CD4-positive, alpha-beta memory T cell (primary cell): ENCODE data around the gene TBCD. TPM values are rescaled to one million over a fixed set of nuclear protein-coding genes. Genes with fewer than 3 reads are reported as not detected.

ENCODE experiments used
- CTCF ChIA-PET: fragments of 350-600 bp; sonication (Branson Sonifier 250); formaldehyde crosslinking; loops from one replicate; lab custom pipeline; 2021; ENCODE audit warnings: inconsistent platforms; ENCODE audit not compliant: partially characterized antibody; lab: Charles Lee
- POLR2A ChIA-PET: fragments of 350-600 bp; sonication (Branson Sonifier 250); formaldehyde crosslinking; loops from one replicate; lab custom pipeline; 2021; ENCODE audit not compliant: partially characterized antibody; lab: Charles Lee
- DNase-seq, 5 donors: peaks; one replicate each; pipeline versions ENCODE4 v3.0.0 to v3.0.0-alpha.2; 2020 to 2022; ENCODE audit warnings: mixed read lengths in 1 of 5
- H3K27ac ChIP-seq: one replicate; pipeline ENCODE4 v1.7.0; 2013; ENCODE audit warnings: low read depth, low read length
- H3K27me3 ChIP-seq: 2 replicates; pipeline ENCODE4 v1.7.0; 2013; ENCODE audit warnings: mild to moderate bottlenecking, low read length, moderate library complexity; ENCODE audit not compliant: insufficient read depth
- H3K36me3 ChIP-seq: 2 replicates; pipeline ENCODE4 v1.7.0; 2013; ENCODE audit warnings: mild to moderate bottlenecking, low read length, moderate library complexity; ENCODE audit not compliant: insufficient read depth
- H3K4me1 ChIP-seq: 2 replicates; pipeline ENCODE4 v1.7.0; 2013; ENCODE audit warnings: mild to moderate bottlenecking, low read length, moderate library complexity; ENCODE audit not compliant: insufficient read depth
- H3K4me3 ChIP-seq, 2 donors: one replicate each; pipeline ENCODE4 v1.7.0; 2013; ENCODE audit warnings: low read length in 2 of 2, mild to moderate bottlenecking in 1 of 2
- H3K9me3 ChIP-seq, 2 donors: one replicate each; pipeline ENCODE4 v1.7.0; 2013; ENCODE audit warnings: low read length in 2 of 2, control low read depth in 1 of 2; ENCODE audit not compliant: control insufficient read depth in 1 of 2
- H3K27ac Mint-ChIP-seq, 7 donors: one replicate each; pipeline ENCODE4 v1.8.0; 2020 to 2021; ENCODE audit warnings: mixed read lengths in 7 of 7, mild to moderate bottlenecking in 6 of 7, inconsistent platforms in 3 of 7, moderate library complexity in 3 of 7
- H3K27me3 Mint-ChIP-seq, 2 donors: one replicate each; pipeline ENCODE4 v1.8.0; 2020 to 2021; ENCODE audit warnings: mixed read lengths in 2 of 2
- H3K36me3 Mint-ChIP-seq, 2 donors: one replicate each; pipeline ENCODE4 v1.8.0; 2020 to 2021; ENCODE audit warnings: mixed read lengths in 2 of 2, inconsistent platforms in 1 of 2, mild to moderate bottlenecking in 1 of 2
- H3K4me1 Mint-ChIP-seq, 4 donors: one replicate each; pipeline ENCODE4 v1.8.0; 2020 to 2021; ENCODE audit warnings: mixed read lengths in 4 of 4, mild to moderate bottlenecking in 1 of 4
- H3K4me3 Mint-ChIP-seq, 8 donors: one replicate each; pipeline ENCODE4 v1.8.0; 2020 to 2021; ENCODE audit warnings: mixed read lengths in 8 of 8, mild to moderate bottlenecking in 7 of 8, moderate library complexity in 6 of 8, inconsistent platforms in 3 of 8
- H3K9me3 Mint-ChIP-seq, 8 donors: one replicate each; pipeline ENCODE4 v1.8.0; 2020 to 2021; ENCODE audit warnings: mixed read lengths in 8 of 8, mild to moderate bottlenecking in 5 of 8, inconsistent platforms in 3 of 8, moderate library complexity in 1 of 8
- intact Hi-C: fragments of 100-400 bp; cut with micrococcal nuclease; formaldehyde crosslinking; loops from one replicate; pipeline ENCODE4 v1.15.1; 2023
- polyA plus RNA-seq, 2 donors: library from polyadenylated mRNA; unstranded; fragments of 300-500 nt; fragmentation: Illumina TruSeq; gene quantifications; one replicate each; pipeline ENCODE4 v1.2.3, GENCODE V29; 2021
- total RNA-seq, 2 experiments: library from RNA; stranded (reverse); gene quantifications; one replicate each; pipeline ENCODE4 v1.2.3, GENCODE V29; 2021

The TBCD gene
- total and polyA plus RNA-seq, 4 experiments from 2014 or later, result 102 to 263 (median 192) TPM

DNA sequence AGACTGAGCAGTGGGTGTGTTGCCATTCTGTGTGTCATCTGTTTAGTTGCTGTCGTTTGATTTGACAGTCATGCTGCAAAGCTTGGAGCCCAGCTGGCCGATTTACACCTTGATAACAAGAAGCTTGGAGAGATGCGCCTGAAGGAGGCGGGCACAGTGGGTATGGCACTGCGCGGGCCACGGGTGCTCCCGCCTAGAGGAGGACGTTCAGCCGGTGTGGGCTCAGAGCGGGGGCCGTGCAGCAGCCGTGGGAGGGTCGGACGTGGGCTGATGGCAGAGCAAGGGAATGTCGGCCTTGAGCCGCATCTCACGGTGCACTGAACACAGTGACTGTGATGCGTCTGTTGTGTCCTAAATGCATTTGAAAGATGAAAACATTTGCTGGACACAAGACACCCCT lies 31.7 kb upstream of the TBCD start:
- no peak for DNase-seq
- H3K4me3 Mint-ChIP-seq, result no peak overlapping the region
- H3K36me3 Mint-ChIP-seq, result peaks cover 24 to 37% of the 10 kb centered on the region in 2 donors
- Histone ChIP-seq H3K4me3 (no peak overlapping the region), H3K4me1 (peaks cover 22% of the 10 kb centered on the region), H3K27ac (no peak overlapping the region), H3K36me3 (peaks cover 26% of the 10 kb centered on the region), H3K27me3 (no peaks in the 10 kb centered on the region), H3K9me3 (no peaks in the 10 kb centered on the region)
- no peaks in the 10 kb centered on the region for H3K27me3 Mint-ChIP-seq
- CTCF ChIA-PET, result no interaction called here
- POLR2A ChIA-PET, result no interaction called here
- H3K9me3 Mint-ChIP-seq, result no peaks in the 10 kb centered on the region
- H3K4me1 Mint-ChIP-seq, result peaks cover 14 to 27% (median 21%) of the 10 kb centered on the region in 4 donors
- no peak overlapping the region for H3K27ac Mint-ChIP-seq
- intact Hi-C loops, result no loop called here

DNA sequence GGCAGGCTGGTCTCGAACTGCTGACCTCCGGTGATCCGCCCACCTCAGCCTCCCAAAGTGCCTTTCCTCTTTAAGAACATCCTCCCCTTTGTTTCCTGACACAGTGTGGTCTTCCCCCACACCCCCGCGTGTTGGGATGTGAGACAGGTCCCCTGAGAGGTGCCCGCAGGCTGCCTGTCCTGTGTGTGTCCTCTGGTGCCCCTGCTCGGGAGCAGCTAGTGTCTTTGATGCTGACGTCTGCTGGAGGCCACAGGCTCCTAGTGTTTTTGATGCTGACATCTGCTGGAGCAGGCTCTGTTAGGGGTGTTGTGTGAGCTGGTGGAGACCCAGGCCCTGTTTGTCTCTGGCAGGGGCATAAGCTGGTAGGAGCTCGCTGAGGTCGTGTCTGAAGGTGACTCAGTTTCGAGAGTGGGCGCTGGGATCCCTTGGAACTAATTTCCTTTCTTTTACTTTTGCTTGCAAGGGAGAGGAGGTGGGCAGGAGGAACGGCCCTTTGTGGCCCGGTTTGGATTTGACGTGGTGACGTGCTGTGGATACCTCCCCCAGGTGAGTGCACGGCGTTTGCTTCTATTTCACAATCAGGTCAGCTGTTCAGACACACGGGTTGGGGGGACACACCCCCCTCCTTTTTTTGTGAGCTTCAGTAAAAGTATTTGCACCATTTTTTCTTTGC lies 29.4 kb upstream of the TBCD start:
- ChIA-PET CTCF (no interaction called here), POLR2A (no interaction called here)
- peaks cover 34% of the 10 kb centered on the region for H3K36me3 ChIP-seq
- H3K36me3 Mint-ChIP-seq, result peaks cover 26 to 48% of the 10 kb centered on the region in 2 donors
- H3K27ac ChIP-seq, result no peak overlapping the region
- no peak overlapping the region for H3K4me3 ChIP-seq
- H3K4me1 ChIP-seq, result peaks cover 10% of the 10 kb centered on the region
- no peak overlapping the region for H3K4me3 Mint-ChIP-seq
- H3K9me3 Mint-ChIP-seq, result no peaks in the 10 kb centered on the region
- no peaks in the 10 kb centered on the region for H3K27me3 Mint-ChIP-seq
- H3K4me1 Mint-ChIP-seq, result peaks cover 8 to 15% (median 11%) of the 10 kb centered on the region in 4 donors
- no peaks in the 10 kb centered on the region for H3K27me3 ChIP-seq
- no peak for DNase-seq
- intact Hi-C loops, result no loop called here
- H3K9me3 ChIP-seq, result no peaks in the 10 kb centered on the region
- H3K27ac Mint-ChIP-seq, result peak overlapping the region in 2 of 7 donors; percentile 10 to 51

DNA sequence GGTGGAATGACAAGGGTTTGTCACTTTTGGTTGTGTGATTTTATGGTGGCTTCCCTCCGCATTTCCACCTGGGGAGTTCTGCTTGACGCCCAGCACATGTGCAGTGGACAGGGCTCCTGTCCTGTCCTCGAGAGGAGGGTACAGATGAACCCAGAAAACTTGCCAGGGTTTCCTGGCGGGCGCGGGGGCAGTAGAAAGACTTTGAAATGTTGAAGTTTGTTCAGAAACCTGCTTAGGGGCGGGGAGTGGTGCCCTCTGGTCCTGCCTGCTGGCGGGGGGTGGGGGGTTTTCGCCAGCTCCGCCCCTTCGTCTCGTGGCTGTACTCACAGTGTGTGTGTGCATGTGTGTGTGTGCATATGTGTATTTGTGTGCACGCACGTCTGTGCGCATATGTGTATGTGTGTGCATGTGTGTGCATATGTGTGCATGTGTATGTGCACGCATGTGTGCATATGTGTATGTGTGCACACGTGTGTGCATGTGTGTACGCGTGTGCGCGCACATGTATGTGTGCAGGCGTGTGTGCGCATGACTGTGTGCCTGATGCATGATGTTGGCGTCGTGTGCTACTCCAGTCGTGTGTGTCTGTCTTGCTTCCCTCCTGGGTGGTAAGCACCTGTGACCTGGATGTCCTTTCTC lies 28.6 kb upstream of the TBCD start:
- H3K4me1 ChIP-seq, result peaks cover 2% of the 10 kb centered on the region
- intact Hi-C loops, result no loop called here
- Mint-ChIP-seq H3K9me3 (no peaks in the 10 kb centered on the region), H3K4me1 (peaks cover 0 to 7% (median 5%) of the 10 kb centered on the region in 4 donors), H3K27me3 (no peaks in the 10 kb centered on the region), H3K4me3 (no peak overlapping the region), H3K27ac (peak overlapping the region in 1 of 7 donors; percentile 58), H3K36me3 (peaks cover 25 to 49% of the 10 kb centered on the region in 2 donors)
- no peak overlapping the region for H3K4me3 ChIP-seq
- no peaks in the 10 kb centered on the region for H3K9me3 ChIP-seq
- DNase-seq, result no peak
- H3K36me3 ChIP-seq, result peaks cover 34% of the 10 kb centered on the region
- CTCF ChIA-PET, result no interaction called here
- H3K27me3 ChIP-seq, result no peaks in the 10 kb centered on the region
- POLR2A ChIA-PET, result no interaction called here
- H3K27ac ChIP-seq, result no peak overlapping the region

DNA sequence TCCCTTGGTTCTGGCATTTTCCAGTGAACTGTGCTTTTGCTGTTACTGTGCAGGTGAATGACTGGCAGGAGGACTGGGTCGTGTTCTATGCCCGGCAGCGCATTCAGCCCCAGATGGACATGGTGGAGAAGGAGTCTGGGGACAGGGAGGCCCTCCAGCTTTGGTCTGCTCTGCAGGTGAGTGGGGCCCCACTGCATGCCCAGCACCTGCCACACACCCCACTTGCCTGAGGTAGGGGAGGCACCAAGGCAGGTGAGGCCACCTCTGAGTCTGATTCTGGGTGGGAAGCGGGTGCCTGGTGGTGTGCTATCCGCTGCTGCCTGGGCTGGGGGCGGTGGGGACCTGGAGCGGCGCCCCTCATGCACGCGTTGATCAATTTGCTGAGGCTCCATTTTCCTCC lies 25.4 kb upstream of the TBCD start:
- no peak overlapping the region for H3K27ac Mint-ChIP-seq
- DNase-seq, result no peak
- no peaks in the 10 kb centered on the region for H3K27me3 Mint-ChIP-seq
- H3K4me3 Mint-ChIP-seq, result no peak overlapping the region
- Histone ChIP-seq H3K27ac (no peak overlapping the region), H3K4me3 (no peak overlapping the region), H3K27me3 (no peaks in the 10 kb centered on the region), H3K4me1 (no peaks in the 10 kb centered on the region), H3K36me3 (peaks cover 25% of the 10 kb centered on the region), H3K9me3 (no peaks in the 10 kb centered on the region)
- peaks cover 0 to 2% (median under 1%) of the 10 kb centered on the region in 4 donors for H3K4me1 Mint-ChIP-seq
- POLR2A ChIA-PET, result no interaction called here
- H3K9me3 Mint-ChIP-seq, result no peaks in the 10 kb centered on the region
- CTCF ChIA-PET, result no interaction called here
- intact Hi-C loops, result no loop called here
- H3K36me3 Mint-ChIP-seq, result peaks cover 24 to 49% of the 10 kb centered on the region in 2 donors

DNA sequence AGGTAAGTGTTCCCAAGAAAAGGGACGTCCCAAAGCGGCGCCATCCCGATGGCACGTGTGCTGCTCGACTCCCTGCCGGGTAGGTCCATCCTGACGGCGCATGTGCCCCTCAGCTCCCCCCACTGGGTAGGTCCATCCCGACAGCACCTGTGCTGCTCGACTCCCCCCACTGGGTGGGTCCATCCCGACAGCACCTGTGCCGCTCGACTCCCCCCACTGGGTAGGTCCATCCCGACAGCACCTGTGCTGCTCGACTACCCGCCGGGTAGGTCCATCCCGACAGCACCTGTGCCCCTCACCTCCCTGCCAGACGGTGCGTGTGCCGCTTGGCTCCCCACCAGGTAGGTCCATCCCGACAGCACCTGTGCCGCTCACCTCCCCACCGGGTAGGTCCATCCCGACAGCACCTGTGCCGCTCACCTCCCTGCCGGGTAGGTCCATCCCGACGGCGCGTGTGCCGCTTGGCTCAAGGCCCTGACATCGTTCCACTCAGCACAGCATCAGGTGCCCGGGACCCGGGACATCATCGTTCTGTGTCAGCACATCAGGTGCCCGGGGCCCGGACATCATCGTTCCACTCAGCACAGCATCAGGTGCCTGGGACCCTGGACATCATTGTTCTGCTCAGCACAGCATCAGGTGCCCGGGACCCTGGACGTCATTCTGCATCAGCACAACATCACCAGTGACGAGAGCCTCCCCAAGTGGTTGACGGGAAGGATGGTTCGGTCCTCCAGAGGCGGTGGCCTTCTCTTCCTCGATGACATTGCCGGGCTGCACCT lies 22.2 kb upstream of the TBCD start:
- intact Hi-C loops, result no loop called here
- POLR2A ChIA-PET, result no interaction called here
- H3K4me3 ChIP-seq, result no peak overlapping the region

DNA sequence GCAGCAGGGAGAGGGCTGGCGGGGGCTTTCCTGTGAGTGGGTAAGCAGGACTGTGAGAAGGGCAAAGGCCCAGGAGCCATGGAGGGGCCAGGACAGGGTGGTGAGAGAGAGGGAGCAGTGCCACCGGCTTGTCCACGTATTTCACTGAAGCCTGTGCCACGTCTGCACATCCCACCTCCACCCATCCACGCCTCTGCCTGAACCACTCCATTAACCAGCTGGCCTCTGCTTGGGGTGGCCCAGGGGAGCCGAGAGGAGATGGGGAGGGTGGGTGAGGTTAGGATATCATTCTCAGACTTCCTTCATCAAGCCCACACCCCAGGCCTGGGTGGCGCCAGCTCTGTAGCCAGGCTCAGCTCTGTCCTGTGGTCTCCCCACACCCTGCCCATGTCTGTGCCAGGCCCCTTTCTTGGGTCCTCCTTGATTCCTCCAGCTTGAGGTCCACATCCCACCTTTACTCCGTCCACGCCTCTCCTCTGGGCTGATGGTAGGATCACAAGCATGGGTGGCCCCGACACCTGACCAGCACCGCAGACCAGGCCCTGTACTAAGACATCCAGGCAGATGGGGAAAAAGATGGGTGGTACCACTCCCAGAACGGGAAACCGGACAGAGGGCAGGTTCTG lies 19.6 kb upstream of the TBCD start:
- Histone ChIP-seq H3K9me3 (peaks cover 0 to 6% of the 10 kb centered on the region in 2 donors), H3K27ac (no peak overlapping the region), H3K4me3 (no peak overlapping the region), H3K36me3 (peaks cover 2% of the 10 kb centered on the region), H3K27me3 (no peaks in the 10 kb centered on the region), H3K4me1 (peaks cover 4% of the 10 kb centered on the region)
- intact Hi-C loops, result no loop called here
- H3K9me3 Mint-ChIP-seq, result peaks cover 0 to 15% (median 7%) of the 10 kb centered on the region in 8 donors
- H3K4me3 Mint-ChIP-seq, result no peak overlapping the region
- peaks cover 0 to 9% (median 5%) of the 10 kb centered on the region in 4 donors for H3K4me1 Mint-ChIP-seq
- no peak for DNase-seq
- peaks cover 21 to 28% of the 10 kb centered on the region in 2 donors for H3K36me3 Mint-ChIP-seq
- H3K27me3 Mint-ChIP-seq, result no peaks in the 10 kb centered on the region
- no peak overlapping the region for H3K27ac Mint-ChIP-seq
- POLR2A ChIA-PET, result no interaction called here
- CTCF ChIA-PET, result no interaction called here

More for the DNA sequence above, 22.2 kb upstream of the TBCD start:
- no peak for DNase-seq
- Mint-ChIP-seq H3K4me3 (no peak overlapping the region), H3K36me3 (peaks cover 21 to 39% of the 10 kb centered on the region in 2 donors), H3K27me3 (no peaks in the 10 kb centered on the region), H3K27ac (no peak overlapping the region), H3K4me1 (peaks cover 0 to 5% (median 2%) of the 10 kb centered on the region in 4 donors), H3K9me3 (peaks cover 0 to 15% (median 7%) of the 10 kb centered on the region in 8 donors)
- Histone ChIP-seq H3K4me1 (no peaks in the 10 kb centered on the region), H3K36me3 (peaks cover 8% of the 10 kb centered on the region), H3K27me3 (no peaks in the 10 kb centered on the region), H3K9me3 (peaks cover 0 to 6% of the 10 kb centered on the region in 2 donors), H3K27ac (no peak overlapping the region)
- CTCF ChIA-PET, result interaction anchor here (0.6 kb wide), 1 partner anchor 16 kb away, joined by 5 read pairs; no protein-coding TSS in a partner anchor
